Activated T-cell treated with anti-CD3 and anti-CD28 coated beads, Interleukin-2, amount 50 U/mL, for 1 hour (primary cell): Measurements from ENCODE around the gene KCNH1.

Source experiments
- DNase-seq: peaks from one replicate; pipeline ENCODE4 v3.0.0-alpha.2; 2020

KCNH1 gene

GRCh38 chr1:210855440-210855839 lies 278.5 kb downstream of the KCNH1 start:
- no peak for DNase-seq

- no peak for DNase-seq
These were observed 280.7 kb downstream of the KCNH1 start for GRCh38 chr1:210853276-210853675.

- DNase-seq = no peak
These were observed 283.4 kb downstream of the KCNH1 start for GRCh38 chr1:210850556-210850955.

GRCh38 chr1:210848474-210848873 lies 285.5 kb downstream of the KCNH1 start:
- DNase-seq = no peak

GRCh38 chr1:210841926-210842625 lies 291.9 kb downstream of the KCNH1 start:
- no peak for DNase-seq

- no peak for DNase-seq
These were observed 303.6 kb downstream of the KCNH1 start for GRCh38 chr1:210830034-210831028.

- DNase-seq = no peak
These were observed 304.9 kb downstream of the KCNH1 start for GRCh38 chr1:210828996-210829596.

- no peak for DNase-seq
These were observed 306.5 kb downstream of the KCNH1 start for GRCh38 chr1:210827481-210827880.

GRCh38 chr1:210826686-210827085 lies 307.3 kb downstream of the KCNH1 start:
- DNase-seq = no peak

GRCh38 chr1:210822932-210823331 lies 311.0 kb downstream of the KCNH1 start:
- DNase-seq = no peak

- no peak for DNase-seq
These were observed 311.7 kb downstream of the KCNH1 start for GRCh38 chr1:210822241-210822640.

- no peak for DNase-seq
These were observed 312.3 kb downstream of the KCNH1 start for GRCh38 chr1:210821615-210822014.

GRCh38 chr1:210819266-210819665 lies 314.7 kb downstream of the KCNH1 start:
- DNase-seq = no peak

GRCh38 chr1:210817385-210818275 lies 316.3 kb downstream of the KCNH1 start:
- no peak for DNase-seq

- DNase-seq = no peak
These were observed 318.1 kb downstream of the KCNH1 start for GRCh38 chr1:210815641-210816550.

GRCh38 chr1:210814382-210815123 lies 319.4 kb downstream of the KCNH1 start:
- no peak for DNase-seq

- no peak for DNase-seq
These were observed 332.4 kb downstream of the KCNH1 start for GRCh38 chr1:210801501-210801900.

- DNase-seq = no peak
These were observed 333.2 kb downstream of the KCNH1 start for GRCh38 chr1:210800756-210801155.

- no peak for DNase-seq
These were observed 333.6 kb downstream of the KCNH1 start for GRCh38 chr1:210800301-210800700.

GRCh38 chr1:210797422-210797821 lies 336.5 kb downstream of the KCNH1 start:
- DNase-seq = no peak

- no peak for DNase-seq
These were observed 337.5 kb downstream of the KCNH1 start for GRCh38 chr1:210796421-210796820.
